Measurements from ENCODE around the gene TGM6. TPM values are rescaled to one million over a fixed set of nuclear protein-coding genes. Genes with fewer than 3 reads are reported as not detected.

Gene TGM6
- total and polyA plus RNA-seq, 8 donors, result not detected

- H3K27me3 ChIP-seq, result peaks cover 0 to 17% (median 0%) of the 10 kb centered on the region in 3 donors
- intact Hi-C loops (cut with DNase I; ENCODE audit: low total_unique reads), result no loop called here
These were observed 27.5 kb upstream of the TGM6 start for GRCh38 chr20:2353231-2353630.

DNA sequence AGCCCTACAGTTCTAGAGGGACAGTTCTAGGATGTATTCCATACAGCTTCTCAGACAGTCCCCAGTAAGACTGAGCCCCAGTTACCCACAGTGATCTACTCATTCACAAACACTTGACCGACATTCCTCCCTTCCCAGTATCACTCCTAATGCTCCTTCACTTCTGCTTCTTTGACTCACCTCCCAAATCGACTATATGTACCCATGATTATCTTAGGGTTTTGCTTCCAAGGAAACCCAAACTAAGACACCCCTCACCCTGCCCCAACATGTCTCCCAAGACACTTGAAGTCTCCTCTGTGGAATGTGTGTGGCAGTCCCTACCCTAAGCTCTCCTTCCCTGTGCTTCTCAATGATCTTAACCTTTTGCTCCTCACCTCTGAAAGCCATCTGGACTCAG lies 23.6 kb upstream of the TGM6 start:
- WGBS, 5 donors, result 40 to 64% (median 49%) methylated on average over 2 of the region's 2 CpGs
- H3K36me3 ChIP-seq, result no peaks in the 10 kb centered on the region
- DNase-seq, result no peak
- peaks cover 0 to 25% (median 20%) of the 10 kb centered on the region in 4 donors for H3K9me3 ChIP-seq
- H3K27ac ChIP-seq, result no peak overlapping the region
- no peaks in the 10 kb centered on the region for H3K4me1 ChIP-seq
- H3K4me3 ChIP-seq, result no peak overlapping the region
- peaks cover 0 to 4% (median 0%) of the 10 kb centered on the region in 3 donors for H3K27me3 ChIP-seq
- intact Hi-C loops (cut with DNase I; ENCODE audit: low total_unique reads), result no loop called here
- TF ChIP-seq POLR2A (IDR thresholded peaks at IDR 0.05) (no peak), POLR2AphosphoS5 (IDR thresholded peaks at IDR 0.05) (no peak), EP300 (IDR thresholded peaks at IDR 0.05) (no peak), CTCF (IDR thresholded peaks at IDR 0.05) (no peak)

More at GRCh38 chr20:2353231-2353630, 27.5 kb upstream of the TGM6 start:
- WGBS, 5 donors, result 50 to 60% (median 57%) methylated on average over 3 of the region's 3 CpGs
- Histone ChIP-seq H3K27ac (no peak overlapping the region), H3K9me3 (peaks cover 0 to 4% (median 0%) of the 10 kb centered on the region in 4 donors), H3K4me3 (no peak overlapping the region), H3K4me1 (no peaks in the 10 kb centered on the region), H3K36me3 (no peaks in the 10 kb centered on the region)
- DNase-seq, result no peak
- TF ChIP-seq CTCF (IDR thresholded peaks at IDR 0.05) (no peak), EP300 (IDR thresholded peaks at IDR 0.05) (no peak), POLR2A (IDR thresholded peaks at IDR 0.05) (no peak), POLR2AphosphoS5 (IDR thresholded peaks at IDR 0.05) (no peak)

DNA sequence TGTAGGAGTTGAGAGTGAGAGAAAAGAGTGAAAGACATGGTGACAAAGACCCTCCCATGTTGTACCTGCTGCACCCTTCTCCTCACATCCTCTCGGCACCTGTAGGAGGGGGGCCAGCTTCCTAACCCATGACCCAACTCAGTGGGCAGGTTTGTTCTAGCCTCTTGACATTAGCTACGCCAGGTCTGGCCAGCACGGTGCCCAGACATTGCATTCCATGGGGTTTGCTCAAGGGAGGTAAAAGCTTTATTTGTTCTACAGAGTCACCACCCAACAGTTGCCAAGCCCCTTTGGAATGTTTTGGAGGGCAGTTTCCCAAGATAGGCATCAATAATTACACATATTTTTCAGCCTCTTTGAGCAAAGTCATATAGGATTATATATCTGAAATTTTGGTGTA lies 22.7 kb upstream of the TGM6 start:
- no peak overlapping the region for H3K27ac ChIP-seq
- H3K9me3 ChIP-seq, result peaks cover 0 to 25% (median 23%) of the 10 kb centered on the region in 4 donors
- no peaks in the 10 kb centered on the region for H3K36me3 ChIP-seq
- 61 to 79% (median 73%) methylated on average over 3 of the region's 3 CpGs for WGBS, 5 donors
- no peaks in the 10 kb centered on the region for H3K4me1 ChIP-seq
- no peak overlapping the region for H3K4me3 ChIP-seq
- intact Hi-C loops (cut with DNase I; ENCODE audit: low total_unique reads), result no loop called here
- no peak for TF ChIP-seq POLR2A (IDR thresholded peaks at IDR 0.05)
- TF ChIP-seq CTCF (IDR thresholded peaks at IDR 0.05), result no peak
- TF ChIP-seq EP300 (IDR thresholded peaks at IDR 0.05), result no peak
- no peak for TF ChIP-seq POLR2AphosphoS5 (IDR thresholded peaks at IDR 0.05)
- peaks cover 0 to 4% (median 0%) of the 10 kb centered on the region in 3 donors for H3K27me3 ChIP-seq
- no peak for DNase-seq

GRCh38 chr20:2361035-2361593 lies 19.6 kb upstream of the TGM6 start:
- intact Hi-C loops (cut with DNase I; ENCODE audit: low total_unique reads), result no loop called here
- Histone ChIP-seq H3K27me3 (no peaks in the 10 kb centered on the region), H3K4me1 (no peaks in the 10 kb centered on the region), H3K27ac (no peak overlapping the region), H3K4me3 (no peak overlapping the region), H3K9me3 (peaks cover 0 to 25% (median 23%) of the 10 kb centered on the region in 4 donors), H3K36me3 (no peaks in the 10 kb centered on the region)
- TF ChIP-seq EP300 (IDR thresholded peaks at IDR 0.05) (no peak), POLR2AphosphoS5 (IDR thresholded peaks at IDR 0.05) (no peak), CTCF (IDR thresholded peaks at IDR 0.05) (no peak), POLR2A (IDR thresholded peaks at IDR 0.05) (no peak)
- no peak for DNase-seq

Measured in stomach (tissue), 9 donors.